Measurements from ENCODE around the gene ST8SIA1. TPM values are rescaled to one million over a fixed set of nuclear protein-coding genes. Genes with fewer than 3 reads are reported as not detected.

The ST8SIA1 gene
- total RNA-seq, 1 donor from 2014 or later: 0.86 TPM

DNA sequence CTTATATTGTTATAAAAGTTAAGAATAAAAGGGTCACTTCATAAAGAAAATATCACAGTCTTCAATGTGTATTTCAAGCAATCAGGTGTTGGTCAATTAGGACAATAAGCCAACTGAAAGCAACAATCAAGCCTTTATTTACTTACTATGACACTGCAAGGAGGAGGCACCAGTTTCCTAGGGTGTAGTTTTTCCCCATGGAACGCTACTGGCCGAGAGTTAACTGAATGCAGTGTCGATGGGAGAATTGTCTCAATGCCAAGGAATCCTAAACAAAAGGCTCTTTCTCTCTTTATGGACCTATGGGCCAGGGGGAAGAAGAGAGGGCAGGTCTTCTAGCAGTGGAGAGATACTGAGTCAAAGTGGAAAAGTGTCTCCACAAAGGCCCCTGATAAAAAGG is 146.1 kb downstream of the ST8SIA1 start:
- intact Hi-C loops (cut with micrococcal nuclease): no loop called here

DNA sequence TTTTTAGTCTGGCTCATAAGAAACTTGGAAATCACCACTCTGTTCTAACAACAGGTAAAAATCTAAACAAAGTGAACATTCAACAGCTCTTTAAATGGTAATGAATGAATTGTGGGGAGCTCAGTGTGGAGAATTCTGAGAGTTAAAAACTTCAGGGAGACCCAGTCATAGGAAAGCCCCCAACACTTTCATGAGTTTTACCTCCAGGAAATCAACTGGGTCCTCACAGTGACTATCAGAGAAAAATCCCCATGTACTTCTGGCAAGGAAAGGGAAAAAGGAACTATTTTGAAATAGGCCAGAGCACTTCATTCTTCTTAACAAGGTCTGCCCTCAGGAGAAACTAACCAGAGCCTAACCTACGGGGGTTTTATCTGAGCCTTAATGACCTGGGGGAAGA is 153.8 kb downstream of the ST8SIA1 start:
- intact Hi-C loops (cut with micrococcal nuclease): no loop called here

DNA sequence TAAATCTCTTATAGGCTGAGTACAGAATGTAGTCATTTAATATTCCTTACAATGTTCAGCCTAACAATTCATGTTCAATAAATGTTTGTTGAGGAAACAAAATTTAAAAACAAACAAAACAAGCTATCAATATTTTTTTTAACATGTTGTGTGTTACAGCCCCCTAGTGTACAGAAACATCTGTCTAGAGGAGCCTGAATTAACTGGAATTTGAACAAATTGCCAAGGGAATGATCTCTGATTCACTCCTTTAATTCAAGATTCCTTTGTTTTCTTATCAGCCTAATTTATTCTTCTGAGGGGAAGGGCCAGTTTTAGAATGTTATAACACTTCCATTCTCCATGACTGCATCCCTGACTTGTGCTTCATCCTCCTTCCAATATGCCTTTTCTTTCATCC is 161.3 kb downstream of the ST8SIA1 start:
- intact Hi-C loops (cut with micrococcal nuclease): loop anchor here (1.0 to 2.0 kb wide), 3 partner anchors 72 to 474 kb away; no protein-coding TSS in a partner anchor

DNA sequence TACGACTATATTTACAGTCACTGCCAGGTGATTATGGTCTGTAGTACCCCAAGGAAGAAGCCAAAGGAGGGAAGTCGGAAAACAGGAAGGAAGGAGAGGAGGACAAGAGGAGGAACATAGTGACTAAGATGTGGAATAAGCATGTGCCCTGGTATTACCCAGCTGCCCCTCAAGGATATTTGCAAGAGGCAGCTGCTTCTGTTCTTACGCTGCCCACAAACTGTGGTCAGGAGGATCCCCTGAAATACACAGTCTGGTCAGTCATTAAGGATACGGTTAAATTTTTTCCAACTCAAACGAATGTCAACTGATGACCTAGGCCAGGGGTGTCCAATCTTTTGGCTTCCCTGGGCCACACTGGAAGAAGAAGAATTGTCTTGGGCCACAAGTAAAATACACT is 162.0 kb downstream of the ST8SIA1 start:
- intact Hi-C loops (cut with micrococcal nuclease): loop anchor here (2.0 kb wide), 1 partner anchor 474 kb away; no protein-coding TSS in a partner anchor

DNA sequence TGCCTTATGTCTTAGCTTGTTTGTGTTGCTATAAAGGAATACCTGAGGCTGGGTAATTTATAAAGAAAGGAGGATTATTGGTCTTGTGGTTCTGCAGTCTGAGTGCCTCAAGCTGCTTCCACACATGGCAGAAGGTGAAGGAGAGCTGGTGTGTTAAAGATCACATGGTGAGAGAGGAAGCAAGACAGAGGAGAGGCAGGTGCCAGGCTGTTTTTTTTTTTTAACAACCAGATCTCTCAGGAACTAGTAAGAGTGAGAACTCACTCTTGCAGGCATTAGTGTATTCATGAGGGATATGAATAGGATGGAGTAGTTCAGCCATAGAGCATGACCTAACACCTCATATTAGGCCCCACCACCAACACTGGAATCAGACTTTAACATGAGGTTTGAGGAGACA is 165.1 kb downstream of the ST8SIA1 start:
- intact Hi-C loops (cut with micrococcal nuclease): no loop called here

DNA sequence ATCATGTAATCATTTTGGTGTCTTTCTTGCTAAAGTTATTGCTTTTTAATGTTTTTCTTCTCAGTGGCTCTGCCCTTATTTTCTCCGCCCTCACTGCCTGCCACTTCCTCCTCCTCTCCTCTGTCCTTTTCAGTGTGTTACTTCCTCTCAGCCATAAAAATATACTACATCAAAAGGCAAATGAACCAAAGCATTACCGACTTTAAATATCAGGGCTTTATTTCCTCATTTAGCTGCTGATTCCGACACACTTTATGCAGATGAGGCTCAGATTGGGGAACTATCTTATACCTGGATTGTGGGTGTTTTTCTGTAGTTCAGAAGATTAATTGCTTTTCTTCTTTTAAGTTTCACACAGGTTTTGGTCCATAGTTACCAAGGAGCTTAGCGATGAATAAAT is 170.4 kb downstream of the ST8SIA1 start:
- intact Hi-C loops (cut with micrococcal nuclease): loop anchor here (2.0 to 5.0 kb wide), 2 partner anchors 17 to 52 kb away; no protein-coding TSS in a partner anchor

DNA sequence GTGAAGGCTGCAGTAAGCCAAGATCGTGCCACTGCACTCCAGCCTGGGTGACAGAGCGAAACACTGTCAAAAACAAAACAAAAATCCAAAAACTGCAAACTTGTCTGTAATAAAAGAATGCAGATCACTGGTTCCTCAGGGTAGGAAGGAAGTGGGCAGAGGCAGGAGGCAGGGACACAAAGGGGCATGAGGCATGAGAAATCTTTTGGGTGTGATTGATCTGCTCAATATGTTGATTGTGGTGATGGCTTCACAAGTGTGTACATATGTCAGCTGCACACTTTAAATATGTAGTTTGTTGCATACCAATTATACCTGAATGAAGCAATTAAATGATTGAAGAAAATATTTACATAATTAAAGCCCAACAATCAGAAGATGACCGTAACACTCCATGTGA is 170.9 kb downstream of the ST8SIA1 start:
- intact Hi-C loops (cut with micrococcal nuclease): loop anchor here (5.0 kb wide), 1 partner anchor 51 kb away; no protein-coding TSS in a partner anchor

DNA sequence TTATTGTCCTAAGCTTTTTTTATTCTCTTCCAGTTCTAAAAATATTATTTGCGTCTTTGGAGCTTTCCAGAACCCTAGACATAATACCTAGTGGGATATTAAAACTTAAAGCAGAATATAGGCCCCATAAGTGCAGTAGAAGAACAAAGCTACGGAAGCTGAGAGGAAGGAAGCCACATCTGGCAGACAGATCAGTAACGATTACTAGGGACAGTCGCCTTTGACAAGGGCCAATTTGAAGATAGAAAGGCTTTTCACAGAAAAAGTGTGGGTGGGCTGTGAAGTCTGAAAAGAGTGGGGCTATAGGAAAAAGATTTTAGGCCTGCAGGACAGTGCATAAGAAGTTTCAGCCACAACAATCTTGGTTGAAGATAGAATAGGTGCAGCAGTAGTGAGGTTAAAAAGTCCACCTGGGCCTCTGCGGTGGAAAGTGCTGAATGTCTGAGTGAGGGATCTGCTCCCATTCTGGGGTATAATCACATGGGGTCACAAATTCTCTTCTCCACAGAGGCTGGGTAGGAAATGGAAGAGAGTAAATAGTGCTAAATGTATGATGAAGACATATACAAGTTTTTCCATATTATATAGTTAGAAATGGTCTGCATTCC is 174.0 kb downstream of the ST8SIA1 start:
- intact Hi-C loops (cut with micrococcal nuclease): loop anchor here (5.0 kb wide), 1 partner anchor 48 kb away; no protein-coding TSS in a partner anchor

DNA sequence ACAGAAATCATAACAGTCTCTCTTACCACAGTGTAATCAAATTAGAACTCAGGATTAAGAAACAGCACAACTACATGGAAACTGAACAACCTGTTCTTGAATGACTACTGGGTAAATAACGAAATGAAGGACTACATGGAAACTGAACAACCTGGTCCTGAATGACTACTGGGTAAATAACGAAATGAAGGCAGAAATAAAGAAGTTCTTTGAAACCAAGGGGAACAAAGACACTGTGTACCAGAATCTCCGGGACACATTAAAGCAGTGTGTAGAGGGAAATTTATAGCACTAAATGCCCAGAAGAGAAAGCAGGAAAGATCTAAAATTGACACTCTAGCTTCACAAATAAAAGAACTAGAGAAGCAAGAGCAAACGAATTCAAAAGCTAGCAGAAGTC is 185.2 kb downstream of the ST8SIA1 start:
- intact Hi-C loops (cut with micrococcal nuclease): loop anchor here (5.0 kb wide), 1 partner anchor 37 kb away; no protein-coding TSS in a partner anchor

DNA sequence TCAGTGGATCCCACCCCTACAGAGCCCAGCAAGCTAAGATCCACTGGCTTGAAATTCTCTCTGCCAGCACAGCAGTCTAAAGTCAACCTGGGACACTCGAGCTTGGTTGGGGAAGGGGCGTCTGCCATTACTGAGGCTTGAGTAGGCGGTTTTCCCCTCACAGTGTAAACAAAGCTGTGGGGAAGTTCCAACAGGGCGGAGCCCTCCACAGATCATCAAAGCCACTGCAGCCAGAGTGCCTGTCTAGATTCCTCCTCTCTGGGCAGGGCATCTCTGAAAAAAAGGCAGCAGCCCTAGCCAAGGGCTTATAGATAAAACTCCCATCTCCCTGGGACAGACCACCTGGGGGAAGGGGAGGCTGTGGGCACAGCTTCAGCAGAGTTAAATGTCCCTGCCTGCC is 187.8 kb downstream of the ST8SIA1 start:
- intact Hi-C loops (cut with micrococcal nuclease): loop anchor here (2.0 to 5.0 kb wide), 3 partner anchors 18 to 46 kb away; no protein-coding TSS in a partner anchor

Other genes with a start within 250 kb of the ST8SIA1 start
- 42.8 and 43.6 TPM in 2 replicates for gene C2CD5, start 209.8 kb upstream of the ST8SIA1 start, total RNA-seq